CD4-positive, CD25-positive, alpha-beta regulatory T cell (primary cell): ENCODE data around the gene ABHD4. TPM values are rescaled to one million over a fixed set of nuclear protein-coding genes. Genes with fewer than 3 reads are reported as not detected.

Experiments used
- ATAC-seq, 2 donors: fragments of 150-1000 bp; cut with Tn5 transposase; one replicate each; pipeline ENCODE4 v1.10.0; 2021; ENCODE audit warnings: low read depth in 2 of 2, moderate number of reproducible peaks in 2 of 2, moderate library complexity in 1 of 2
- DNase-seq, 3 donors: peaks; one replicate each; pipeline versions ENCODE4 v3.0.0 to v3.0.0-alpha.2; 2012 to 2022; ENCODE audit warnings: mixed read lengths in 1 of 3
- H3K27ac ChIP-seq: one replicate; pipeline ENCODE4 v1.7.0; 2013; ENCODE audit warnings: mild to moderate bottlenecking, low read length; ENCODE audit not compliant: insufficient read depth, poor library complexity, severe bottlenecking
- H3K27me3 ChIP-seq: one replicate; pipeline ENCODE4 v1.7.0; 2013; ENCODE audit warnings: low read length; ENCODE audit not compliant: control insufficient read depth, insufficient read depth
- H3K36me3 ChIP-seq: one replicate; pipeline ENCODE4 v1.7.0; 2013; ENCODE audit warnings: mild to moderate bottlenecking, low read length, moderate library complexity; ENCODE audit not compliant: control insufficient read depth, insufficient read depth
- H3K4me1 ChIP-seq: 2 replicates; pipeline ENCODE4 v1.7.0; 2013; ENCODE audit warnings: mild to moderate bottlenecking, low read length; ENCODE audit not compliant: insufficient read depth, control insufficient read depth, poor library complexity, severe bottlenecking
- H3K4me3 ChIP-seq: one replicate; pipeline ENCODE4 v1.7.0; 2013; ENCODE audit warnings: low read depth, mild to moderate bottlenecking, low read length, moderate library complexity
- H3K9me3 ChIP-seq, 2 experiments: 1 replicate in 1 of 2; 2 replicates in 1 of 2; pipeline ENCODE4 v1.7.0; 2013; ENCODE audit warnings: low read length in 2 of 2, mild to moderate bottlenecking in 1 of 2, moderate library complexity in 1 of 2; ENCODE audit not compliant: control insufficient read depth in 2 of 2
- H3K27ac Mint-ChIP-seq, 3 donors: one replicate each; pipeline ENCODE4 v1.8.0; 2020 to 2022; ENCODE audit warnings: mild to moderate bottlenecking in 3 of 3, mixed read lengths in 3 of 3, moderate library complexity in 2 of 3
- H3K27me3 Mint-ChIP-seq: one replicate; pipeline ENCODE4 v1.8.0; 2022; ENCODE audit warnings: mild to moderate bottlenecking, mixed read lengths
- H3K36me3 Mint-ChIP-seq: one replicate; pipeline ENCODE4 v1.8.0; 2020; ENCODE audit warnings: mixed read lengths
- H3K4me1 Mint-ChIP-seq, 4 donors: one replicate each; pipeline ENCODE4 v1.8.0; 2020 to 2022; ENCODE audit warnings: mixed read lengths in 4 of 4, mild to moderate bottlenecking in 1 of 4
- H3K4me3 Mint-ChIP-seq, 4 donors: one replicate each; pipeline ENCODE4 v1.8.0; 2020 to 2022; ENCODE audit warnings: mild to moderate bottlenecking in 4 of 4, mixed read lengths in 4 of 4, moderate library complexity in 3 of 4
- H3K9me3 Mint-ChIP-seq, 7 donors: one replicate each; pipeline ENCODE4 v1.8.0; 2020 to 2022; ENCODE audit warnings: mixed read lengths in 7 of 7, mild to moderate bottlenecking in 3 of 7, moderate library complexity in 2 of 7
- polyA plus RNA-seq, 4 donors: library from polyadenylated mRNA; unstranded; fragments of 300-500 nt; fragmentation: Illumina TruSeq; gene quantifications; one replicate each; pipeline ENCODE4 v1.2.3, GENCODE V29; 2021
- total RNA-seq: library from RNA; stranded (reverse); gene quantifications from one replicate; pipeline ENCODE4 v1.2.3, GENCODE V29; 2022

Gene ABHD4
- total RNA-seq (10.1 TPM), polyA plus RNA-seq (10 to 100 TPM; 10.2 to 13.4 (median 11.1) TPM)

- ATAC-seq (peak; percentile 70 to 72), DNase-seq (peak; percentile 41 to 70 (median 54))
- H3K36me3 Mint-ChIP-seq, result peaks cover 23% of the 10 kb centered on the region
- Histone ChIP-seq H3K4me3 (peak within 1 kb of the TSS; percentile 92), H3K27ac (peak within 1 kb of the TSS; percentile 44), H3K36me3 (peaks cover 12% of the 10 kb centered on the region), H3K4me1 (peaks cover 16% of the 10 kb centered on the region), H3K27me3 (peaks cover 10% of the 10 kb centered on the region), H3K9me3 (no peaks in the 10 kb centered on the region)
- H3K27ac Mint-ChIP-seq, result peak within 1 kb of the TSS; percentile 82 to 93 (median 91)
- peaks cover 0 to 3% (median 0%) of the 10 kb centered on the region in 7 donors for H3K9me3 Mint-ChIP-seq
- H3K27me3 Mint-ChIP-seq, result peaks cover 27% of the 10 kb centered on the region
- H3K4me1 Mint-ChIP-seq, result peaks cover 8 to 40% (median 30%) of the 10 kb centered on the region in 4 donors
- H3K4me3 Mint-ChIP-seq, result peak within 1 kb of the TSS; percentile 92 to 99 (median 96)
Measured at GRCh38 chr14:22598099-22598895, at the start of gene ABHD4. TSS of gene ABHD4 (plus strand) at chr14:22598300. CDS start at chr14:22598307, 7 bp downstream.

- no peaks in the 10 kb centered on the region for H3K27me3 ChIP-seq
- H3K4me1 ChIP-seq, result peaks cover 100% of the 10 kb centered on the region
- H3K27me3 Mint-ChIP-seq, result no peaks in the 10 kb centered on the region
- H3K4me1 Mint-ChIP-seq, result peaks cover 40 to 96% (median 85%) of the 10 kb centered on the region in 4 donors
- ATAC-seq (no peak), DNase-seq (no peak)
- peaks cover 83% of the 10 kb centered on the region for H3K36me3 ChIP-seq
- H3K9me3 Mint-ChIP-seq, result no peaks in the 10 kb centered on the region
- peak overlapping the region; percentile 79 to 88 (median 84) for H3K4me3 Mint-ChIP-seq
- peak overlapping the region; percentile 98 to 100 (median 99) for H3K27ac Mint-ChIP-seq
- H3K4me3 ChIP-seq, result peak overlapping the region; percentile 69
- H3K9me3 ChIP-seq, result no peaks in the 10 kb centered on the region
- peaks cover 87% of the 10 kb centered on the region for H3K36me3 Mint-ChIP-seq
- peak overlapping the region; percentile 99 for H3K27ac ChIP-seq
Measured at GRCh38 chr14:22549324-22549962, 48.7 kb upstream of the ABHD4 start.

- ATAC-seq (peak; percentile 67 to 69), DNase-seq (peak; percentile 63 to 90 (median 66))
- no peaks in the 10 kb centered on the region for H3K9me3 ChIP-seq
- H3K9me3 Mint-ChIP-seq, result no peaks in the 10 kb centered on the region
- peak overlapping the region; percentile 79 to 88 (median 84) for H3K4me3 Mint-ChIP-seq
- H3K27me3 ChIP-seq, result no peaks in the 10 kb centered on the region
- peaks cover 37 to 96% (median 83%) of the 10 kb centered on the region in 4 donors for H3K4me1 Mint-ChIP-seq
- H3K4me1 ChIP-seq, result peaks cover 100% of the 10 kb centered on the region
- H3K27ac Mint-ChIP-seq, result peak overlapping the region; percentile 98 to 100 (median 99)
- H3K27ac ChIP-seq, result peak overlapping the region; percentile 99
- H3K4me3 ChIP-seq, result peak overlapping the region; percentile 69
- H3K36me3 ChIP-seq, result peaks cover 76% of the 10 kb centered on the region
- H3K27me3 Mint-ChIP-seq, result no peaks in the 10 kb centered on the region
- H3K36me3 Mint-ChIP-seq, result peaks cover 80% of the 10 kb centered on the region
Measured at GRCh38 chr14:22549981-22550673, 48.0 kb upstream of the ABHD4 start.

GRCh38 chr14:22551605-22551997 lies 46.5 kb upstream of the ABHD4 start:
- H3K36me3 Mint-ChIP-seq, result peaks cover 66% of the 10 kb centered on the region

GRCh38 chr14:22552001-22552826 lies 45.9 kb upstream of the ABHD4 start:
- peaks cover 10% of the 10 kb centered on the region for H3K27me3 Mint-ChIP-seq
- peaks cover 43 to 93% (median 77%) of the 10 kb centered on the region in 4 donors for H3K4me1 Mint-ChIP-seq
- H3K9me3 Mint-ChIP-seq, result peaks cover 0 to 2% (median 0%) of the 10 kb centered on the region in 7 donors
- Histone ChIP-seq H3K36me3 (peaks cover 56% of the 10 kb centered on the region), H3K4me3 (peak overlapping the region; percentile 60), H3K27ac (peak overlapping the region; percentile 99), H3K27me3 (no peaks in the 10 kb centered on the region), H3K4me1 (peaks cover 96% of the 10 kb centered on the region), H3K9me3 (no peaks in the 10 kb centered on the region)
- no peak for ATAC-seq
- DNase-seq, result peak in 1 of 3 donors; percentile 68
- H3K27ac Mint-ChIP-seq, result peak overlapping the region; percentile 98 to 100 (median 99)
- peaks cover 60% of the 10 kb centered on the region for H3K36me3 Mint-ChIP-seq
- peak overlapping the region; percentile 79 to 88 (median 84) for H3K4me3 Mint-ChIP-seq

More at GRCh38 chr14:22551605-22551997, 46.5 kb upstream of the ABHD4 start:
- ATAC-seq (no peak), DNase-seq (peak in 1 of 3 donors; percentile 52)
- no peaks in the 10 kb centered on the region for H3K27me3 ChIP-seq
- peak overlapping the region; percentile 69 for H3K4me3 ChIP-seq
- Mint-ChIP-seq H3K27me3 (peaks cover 10% of the 10 kb centered on the region), H3K4me1 (peaks cover 43 to 95% (median 83%) of the 10 kb centered on the region in 4 donors), H3K9me3 (peaks cover 0 to 2% (median 0%) of the 10 kb centered on the region in 7 donors), H3K27ac (peak overlapping the region; percentile 98 to 100 (median 99)), H3K4me3 (peak overlapping the region; percentile 79 to 88 (median 84))
- H3K9me3 ChIP-seq, result no peaks in the 10 kb centered on the region
- H3K27ac ChIP-seq, result peak overlapping the region; percentile 99
- H3K4me1 ChIP-seq, result peaks cover 97% of the 10 kb centered on the region
- peaks cover 62% of the 10 kb centered on the region for H3K36me3 ChIP-seq

- DNase-seq (no peak), ATAC-seq (no peak)
- peaks cover 10% of the 10 kb centered on the region for H3K27me3 Mint-ChIP-seq
- peak overlapping the region; percentile 77 to 88 (median 84) for H3K4me3 Mint-ChIP-seq
- H3K9me3 Mint-ChIP-seq, result peaks cover 0 to 2% (median 0%) of the 10 kb centered on the region in 7 donors
- H3K4me3 ChIP-seq, result peak overlapping the region; percentile 55
- no peaks in the 10 kb centered on the region for H3K9me3 ChIP-seq
- peaks cover 96% of the 10 kb centered on the region for H3K4me1 ChIP-seq
- H3K36me3 ChIP-seq, result peaks cover 51% of the 10 kb centered on the region
- H3K4me1 Mint-ChIP-seq, result peaks cover 41 to 93% (median 77%) of the 10 kb centered on the region in 4 donors
- no peaks in the 10 kb centered on the region for H3K27me3 ChIP-seq
- H3K27ac Mint-ChIP-seq, result peak overlapping the region; percentile 98 to 100 (median 99)
- peak overlapping the region; percentile 99 for H3K27ac ChIP-seq
- H3K36me3 Mint-ChIP-seq, result peaks cover 55% of the 10 kb centered on the region
Measured at GRCh38 chr14:22552827-22553076, 45.3 kb upstream of the ABHD4 start.
